Uterus (tissue), 2 donors: ENCODE measurements around the gene PSMD1.

ENCODE experiments used
- POLR2A ChIP-seq, 2 donors: fragments of 450-650 bp; IDR thresholded peaks; one replicate each; pipeline ENCODE4 v1.6.1; 2016; ENCODE audit warnings: antibody characterized with exemption in 2 of 2, mild to moderate bottlenecking in 1 of 2, moderate library complexity in 1 of 2
- TF ChIP-seq, protein P1 (sequence below), 4 experiments: fragments of 200-600 bp in 2 of 4; fragments of 450-650 bp in 2 of 4; sonication (generic) in 2 of 4; IDR thresholded peaks; one replicate each; pipeline ENCODE4 v1.5.1; 2016 to 2019; ENCODE audit warnings: antibody characterized with exemption in 4 of 4, mild to moderate bottlenecking in 2 of 4, moderate library complexity in 1 of 4

DNA sequence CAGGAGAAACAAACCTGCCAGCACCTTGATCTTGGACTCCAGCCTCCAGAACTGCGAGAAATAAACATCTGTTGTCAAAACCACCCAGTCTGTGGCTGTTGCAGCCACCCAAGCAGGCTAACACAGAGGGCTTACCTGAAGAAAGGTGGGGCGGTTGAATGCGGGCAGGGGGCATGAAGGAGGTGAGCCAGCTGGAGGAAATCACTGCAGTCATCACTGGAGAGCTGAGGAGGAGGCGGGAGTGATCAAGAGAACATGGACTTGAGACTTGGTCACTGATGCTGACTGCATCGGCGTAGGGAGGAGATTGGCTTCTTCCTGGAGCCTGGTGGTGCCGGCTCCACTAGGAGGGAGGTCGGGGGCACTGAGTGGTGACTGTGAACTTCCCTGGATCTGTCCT is 127.2 kb downstream of the PSMD1 start:
- TF ChIP-seq, protein P1, sequence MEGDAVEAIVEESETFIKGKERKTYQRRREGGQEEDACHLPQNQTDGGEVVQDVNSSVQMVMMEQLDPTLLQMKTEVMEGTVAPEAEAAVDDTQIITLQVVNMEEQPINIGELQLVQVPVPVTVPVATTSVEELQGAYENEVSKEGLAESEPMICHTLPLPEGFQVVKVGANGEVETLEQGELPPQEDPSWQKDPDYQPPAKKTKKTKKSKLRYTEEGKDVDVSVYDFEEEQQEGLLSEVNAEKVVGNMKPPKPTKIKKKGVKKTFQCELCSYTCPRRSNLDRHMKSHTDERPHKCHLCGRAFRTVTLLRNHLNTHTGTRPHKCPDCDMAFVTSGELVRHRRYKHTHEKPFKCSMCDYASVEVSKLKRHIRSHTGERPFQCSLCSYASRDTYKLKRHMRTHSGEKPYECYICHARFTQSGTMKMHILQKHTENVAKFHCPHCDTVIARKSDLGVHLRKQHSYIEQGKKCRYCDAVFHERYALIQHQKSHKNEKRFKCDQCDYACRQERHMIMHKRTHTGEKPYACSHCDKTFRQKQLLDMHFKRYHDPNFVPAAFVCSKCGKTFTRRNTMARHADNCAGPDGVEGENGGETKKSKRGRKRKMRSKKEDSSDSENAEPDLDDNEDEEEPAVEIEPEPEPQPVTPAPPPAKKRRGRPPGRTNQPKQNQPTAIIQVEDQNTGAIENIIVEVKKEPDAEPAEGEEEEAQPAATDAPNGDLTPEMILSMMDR (IDR thresholded peaks at IDR 0.05) = no peak
- TF ChIP-seq POLR2A (IDR thresholded peaks at IDR 0.05) = no peak
